ENCODE data around the gene SCO1.
A peak's percentile ranks its signal among the peaks of the same experiment; 100 is the strongest.

Gene SCO1

DNA sequence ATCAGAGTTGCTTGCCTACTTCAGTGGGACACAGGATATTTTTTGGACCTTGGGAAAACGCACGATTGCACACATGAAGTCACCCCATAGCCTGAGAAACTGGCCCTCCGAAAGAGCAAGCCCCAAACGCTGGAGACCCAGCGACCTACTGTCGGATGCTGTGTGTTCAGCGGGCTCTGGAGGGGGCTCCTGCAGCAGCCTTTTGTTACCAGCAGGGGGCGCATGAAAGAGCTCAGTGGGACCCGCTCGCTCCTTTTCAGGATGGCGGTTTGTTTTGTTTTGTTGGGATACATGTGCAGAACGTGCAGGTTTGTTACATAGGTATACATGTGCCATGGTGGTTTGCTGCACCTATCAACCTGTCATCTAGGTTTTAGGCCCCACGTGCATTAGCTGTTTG is 68.6 kb downstream of the SCO1 start:
- no peak for DNase-seq
- no peak overlapping the region for H3K4me3 ChIP-seq (ENCODE audit: low read depth, low read length)
- no peaks in the 10 kb centered on the region for H3K36me3 ChIP-seq (replicated peaks)
- no peaks in the 10 kb centered on the region for H3K27me3 ChIP-seq (replicated peaks)
- TF ChIP-seq, protein P1, sequence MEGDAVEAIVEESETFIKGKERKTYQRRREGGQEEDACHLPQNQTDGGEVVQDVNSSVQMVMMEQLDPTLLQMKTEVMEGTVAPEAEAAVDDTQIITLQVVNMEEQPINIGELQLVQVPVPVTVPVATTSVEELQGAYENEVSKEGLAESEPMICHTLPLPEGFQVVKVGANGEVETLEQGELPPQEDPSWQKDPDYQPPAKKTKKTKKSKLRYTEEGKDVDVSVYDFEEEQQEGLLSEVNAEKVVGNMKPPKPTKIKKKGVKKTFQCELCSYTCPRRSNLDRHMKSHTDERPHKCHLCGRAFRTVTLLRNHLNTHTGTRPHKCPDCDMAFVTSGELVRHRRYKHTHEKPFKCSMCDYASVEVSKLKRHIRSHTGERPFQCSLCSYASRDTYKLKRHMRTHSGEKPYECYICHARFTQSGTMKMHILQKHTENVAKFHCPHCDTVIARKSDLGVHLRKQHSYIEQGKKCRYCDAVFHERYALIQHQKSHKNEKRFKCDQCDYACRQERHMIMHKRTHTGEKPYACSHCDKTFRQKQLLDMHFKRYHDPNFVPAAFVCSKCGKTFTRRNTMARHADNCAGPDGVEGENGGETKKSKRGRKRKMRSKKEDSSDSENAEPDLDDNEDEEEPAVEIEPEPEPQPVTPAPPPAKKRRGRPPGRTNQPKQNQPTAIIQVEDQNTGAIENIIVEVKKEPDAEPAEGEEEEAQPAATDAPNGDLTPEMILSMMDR (IDR thresholded peaks at IDR 0.05; ENCODE audit: low read depth, low read length, missing control alignments): peak; percentile 53
- in situ Hi-C loops (cut with HindIII; ENCODE audit: low pct_ligation_motif_present, low sequenced_read_pairs): no loop called here
- no peak overlapping the region for H3K27ac ChIP-seq

DNA sequence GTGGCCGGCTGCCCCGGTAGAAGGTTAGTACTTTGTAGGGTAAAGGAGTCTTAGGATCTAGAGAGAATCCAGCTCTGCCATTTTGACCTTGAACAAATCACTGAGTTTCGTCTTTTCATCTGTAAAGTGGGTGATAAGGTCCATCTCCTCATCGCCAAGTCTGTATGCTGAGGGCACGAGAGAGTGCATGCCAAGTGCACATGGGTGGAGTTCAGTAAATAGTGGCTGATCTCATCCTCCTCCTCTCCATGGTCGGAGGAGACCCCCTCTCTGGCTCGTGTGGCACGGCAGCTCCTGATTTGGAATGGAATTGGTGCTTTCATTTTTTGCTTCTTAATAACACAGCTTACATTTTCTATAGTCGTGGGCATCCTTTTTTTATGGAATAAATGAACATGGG is 70.9 kb downstream of the SCO1 start:
- Histone ChIP-seq H3K27ac (no peak overlapping the region), H3K4me3 (ENCODE audit: low read depth, low read length) (no peak overlapping the region), H3K36me3 (replicated peaks) (no peaks in the 10 kb centered on the region), H3K27me3 (replicated peaks) (no peaks in the 10 kb centered on the region)
- DNase-seq: no peak
- in situ Hi-C loops (cut with HindIII; ENCODE audit: low pct_ligation_motif_present, low sequenced_read_pairs): no loop called here
- TF ChIP-seq, protein P1 (IDR thresholded peaks at IDR 0.05; ENCODE audit: low read depth, low read length, missing control alignments): no peak

DNA sequence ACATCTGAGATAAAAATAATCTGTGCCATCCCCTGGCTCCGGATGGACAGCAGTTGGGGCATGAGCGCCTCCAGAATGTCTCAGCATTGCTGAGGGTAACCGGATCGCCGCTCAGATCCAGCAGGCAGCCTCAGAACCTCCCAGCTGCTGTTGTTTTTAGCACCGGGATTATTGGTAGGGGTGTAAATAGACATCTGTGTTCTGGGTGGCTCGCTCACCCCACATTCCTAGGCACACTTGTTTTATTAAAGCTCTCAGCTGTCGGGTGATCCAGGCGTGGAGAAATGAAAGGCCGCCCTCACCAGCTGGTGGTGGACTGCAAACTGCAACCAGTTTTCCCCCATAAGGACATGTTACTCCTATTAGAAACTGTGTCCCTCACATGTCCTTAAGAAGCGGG is 72.4 kb downstream of the SCO1 start:
- Histone ChIP-seq H3K36me3 (replicated peaks) (no peaks in the 10 kb centered on the region), H3K27me3 (replicated peaks) (no peaks in the 10 kb centered on the region), H3K4me3 (ENCODE audit: low read depth, low read length) (no peak overlapping the region), H3K27ac (no peak overlapping the region)
- no peak for DNase-seq
- TF ChIP-seq, protein P1 (IDR thresholded peaks at IDR 0.05; ENCODE audit: low read depth, low read length, missing control alignments): no peak
- in situ Hi-C loops (cut with HindIII; ENCODE audit: low pct_ligation_motif_present, low sequenced_read_pairs): no loop called here

DNA sequence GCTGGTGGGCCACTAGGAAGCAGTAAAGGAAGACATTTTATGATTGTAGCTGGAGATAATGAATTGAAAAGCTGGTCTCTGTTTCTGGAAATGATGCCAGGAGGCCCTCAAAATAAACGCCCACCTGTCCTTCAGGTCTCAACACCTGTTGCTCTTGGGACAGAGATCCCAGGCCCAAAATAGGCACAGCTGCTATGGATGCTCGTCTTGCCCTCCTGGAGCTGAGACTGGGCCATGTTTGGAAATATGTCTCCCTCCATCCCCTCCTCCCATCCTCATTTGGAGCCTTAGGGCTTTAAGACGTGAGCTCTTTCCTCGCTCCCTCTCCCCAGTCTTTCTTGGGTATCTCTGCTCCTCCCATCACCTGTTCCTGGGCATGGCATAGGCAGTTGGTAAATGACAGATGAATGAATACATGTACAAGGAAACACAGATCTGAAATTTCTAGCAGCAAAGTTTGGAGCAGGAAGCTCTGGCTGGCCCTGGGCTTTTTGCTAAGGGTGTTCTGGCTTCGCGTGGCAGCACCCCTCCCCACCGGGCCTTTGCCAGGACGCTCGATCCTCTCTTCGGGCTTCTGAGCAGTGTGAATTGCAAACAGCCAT is 73.5 kb downstream of the SCO1 start:
- no peak overlapping the region for H3K27ac ChIP-seq

DNA sequence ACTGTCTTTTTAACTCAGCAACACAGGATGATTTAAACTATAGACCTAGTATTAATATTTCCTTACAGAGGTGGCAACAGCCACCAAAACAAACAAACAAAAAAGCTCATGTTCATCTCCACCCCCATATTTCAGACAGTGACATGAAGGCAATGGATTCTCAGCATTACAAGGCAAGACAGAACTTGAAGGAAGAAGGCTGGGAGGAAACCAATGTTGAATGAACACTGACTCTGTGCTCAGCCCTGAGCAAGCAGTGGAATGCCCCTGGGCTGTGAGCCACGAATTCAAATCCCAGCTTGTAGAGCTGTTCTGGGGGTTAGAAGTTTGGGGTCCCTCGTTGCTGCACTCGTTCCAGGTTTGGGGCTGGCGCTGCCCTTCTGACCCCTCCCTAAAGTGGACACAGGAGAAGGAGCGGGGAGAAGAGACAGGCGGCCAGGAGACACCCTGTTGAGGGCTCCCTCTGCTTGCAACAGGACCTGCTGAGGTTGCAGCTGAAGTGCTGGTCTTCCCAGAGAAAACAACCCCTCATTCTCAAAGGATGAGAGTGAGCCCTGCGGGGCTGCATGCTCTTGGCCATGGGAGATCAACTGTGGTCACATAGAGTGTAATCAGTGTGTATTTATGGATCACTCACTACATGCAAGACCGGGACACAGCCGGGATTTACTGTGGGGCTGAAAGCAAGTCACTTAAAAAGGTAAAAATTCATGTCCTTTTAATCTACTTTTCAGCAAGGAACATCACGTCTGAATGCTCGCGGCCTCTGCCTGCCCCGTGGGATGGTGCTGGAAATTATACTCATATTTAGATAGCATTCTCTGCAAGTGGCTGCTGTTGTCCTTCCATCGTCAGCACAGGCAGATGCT is 74.5 kb downstream of the SCO1 start:
- H3K4me3 ChIP-seq (ENCODE audit: low read depth, low read length): no peak overlapping the region
- no peaks in the 10 kb centered on the region for H3K27me3 ChIP-seq (replicated peaks)
- no peak for DNase-seq
- no peak overlapping the region for H3K27ac ChIP-seq
- TF ChIP-seq, protein P1 (IDR thresholded peaks at IDR 0.05; ENCODE audit: low read depth, low read length, missing control alignments): no peak
- in situ Hi-C loops (cut with HindIII; ENCODE audit: low pct_ligation_motif_present, low sequenced_read_pairs): no loop called here
- no peaks in the 10 kb centered on the region for H3K36me3 ChIP-seq (replicated peaks)

More for the DNA sequence above, 73.5 kb downstream of the SCO1 start:
- Histone ChIP-seq H3K27me3 (replicated peaks) (no peaks in the 10 kb centered on the region), H3K4me3 (ENCODE audit: low read depth, low read length) (no peak overlapping the region), H3K36me3 (replicated peaks) (no peaks in the 10 kb centered on the region)
- TF ChIP-seq, protein P1 (IDR thresholded peaks at IDR 0.05; ENCODE audit: low read depth, low read length, missing control alignments): no peak
- in situ Hi-C loops (cut with HindIII; ENCODE audit: low pct_ligation_motif_present, low sequenced_read_pairs): no loop called here
- no peak for DNase-seq
